T-helper 2 cell (primary cell): ENCODE results near the gene SYT6.
"Not testable (repeated sequence)": the region's sequence is repeated elsewhere in the genome, so short reads cannot be mapped to it uniquely, and the experiment has no call there.

Experiments used
- DNase-seq, 5 experiments: peaks; one replicate each; pipeline versions ENCODE4 v3.0.0 to v3.0.0-alpha.2; 2012 to 2022

Gene SYT6

DNA sequence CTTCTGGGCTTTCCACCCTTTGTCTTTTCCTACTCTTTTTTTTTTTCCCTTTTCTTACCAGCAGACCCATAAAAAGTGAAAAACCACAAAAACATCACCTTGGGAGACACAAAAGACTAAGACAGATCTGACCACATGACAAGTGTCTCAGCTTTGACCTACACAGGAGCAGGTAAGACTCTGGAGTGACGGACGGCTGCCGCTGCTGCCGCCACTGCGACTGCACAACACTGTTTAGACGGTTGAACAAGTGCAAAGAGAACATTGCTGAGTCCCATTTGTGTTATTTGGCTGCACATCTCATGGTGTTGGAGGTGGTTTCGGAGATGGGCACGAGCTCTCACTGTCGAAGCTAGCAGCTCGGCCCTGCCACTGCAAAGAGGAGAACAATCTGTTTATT lies 62.0 kb downstream of the SYT6 start:
- no peak for DNase-seq

DNA sequence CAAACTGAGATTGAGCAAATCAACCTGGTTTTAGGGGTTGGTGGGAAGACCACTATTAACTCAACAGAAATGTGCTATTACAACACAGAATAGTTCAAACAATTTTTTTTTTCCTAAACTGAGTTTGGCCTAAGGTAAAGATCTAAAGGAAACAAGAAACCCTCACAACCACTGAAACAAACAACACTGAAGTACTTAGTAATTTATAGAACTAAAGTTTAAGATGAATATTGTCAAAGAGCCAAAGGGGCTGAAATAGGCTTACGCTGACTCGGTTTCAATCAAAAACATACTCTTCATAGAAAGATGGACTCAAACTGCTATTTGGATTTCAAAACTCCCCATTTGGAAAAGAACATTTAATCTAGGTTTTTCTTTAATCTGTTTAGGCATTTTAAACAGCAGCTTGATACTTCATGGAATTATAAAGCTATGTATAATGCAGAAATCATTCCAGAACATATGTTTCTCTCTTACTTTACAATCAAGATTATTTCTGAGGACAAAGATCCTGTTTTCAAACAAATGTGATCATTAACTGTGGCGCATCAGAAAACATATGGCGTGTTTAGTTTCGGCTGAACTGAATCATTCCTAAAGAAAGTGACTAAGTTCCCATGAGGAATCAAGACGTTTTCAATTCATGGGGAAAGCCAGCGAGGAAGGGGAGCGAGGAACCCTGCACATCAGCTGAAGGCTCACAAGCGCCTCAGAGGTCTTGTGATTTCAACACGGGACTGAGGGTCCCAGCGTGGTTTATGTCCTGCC lies 62.7 kb downstream of the SYT6 start:
- DNase-seq, result peak in 1 of 5 experiments; percentile 22

DNA sequence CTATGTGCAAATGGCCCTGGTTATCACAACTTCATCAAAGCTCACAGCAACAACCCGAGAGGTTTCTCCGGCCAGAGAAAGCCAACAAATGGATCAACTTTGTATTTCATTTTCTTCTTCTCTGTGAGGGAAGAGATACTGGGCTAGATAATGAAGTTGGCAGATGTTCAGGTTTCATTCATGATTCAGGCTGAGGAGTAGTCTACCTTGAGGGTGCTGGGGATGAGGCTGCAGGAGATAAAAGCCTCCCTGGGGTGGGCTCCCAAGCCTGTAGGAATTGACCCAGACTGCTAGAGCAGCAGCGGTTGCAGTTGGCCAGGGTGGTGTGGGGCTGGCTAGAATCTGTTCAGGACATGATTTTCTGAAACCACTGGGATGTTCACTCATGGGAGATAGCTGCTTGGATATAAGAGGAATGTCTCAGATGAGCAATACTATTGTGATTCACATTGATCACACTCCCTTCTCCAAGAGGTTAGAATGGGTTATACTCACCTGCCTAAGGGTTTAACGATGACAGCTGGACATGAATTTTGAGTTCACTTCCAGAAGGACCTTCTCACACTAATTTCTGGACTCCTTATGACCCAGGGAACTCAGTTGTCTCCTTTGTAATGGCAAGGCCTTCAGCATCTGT lies 64.0 kb downstream of the SYT6 start:
- DNase-seq, result no peak

DNA sequence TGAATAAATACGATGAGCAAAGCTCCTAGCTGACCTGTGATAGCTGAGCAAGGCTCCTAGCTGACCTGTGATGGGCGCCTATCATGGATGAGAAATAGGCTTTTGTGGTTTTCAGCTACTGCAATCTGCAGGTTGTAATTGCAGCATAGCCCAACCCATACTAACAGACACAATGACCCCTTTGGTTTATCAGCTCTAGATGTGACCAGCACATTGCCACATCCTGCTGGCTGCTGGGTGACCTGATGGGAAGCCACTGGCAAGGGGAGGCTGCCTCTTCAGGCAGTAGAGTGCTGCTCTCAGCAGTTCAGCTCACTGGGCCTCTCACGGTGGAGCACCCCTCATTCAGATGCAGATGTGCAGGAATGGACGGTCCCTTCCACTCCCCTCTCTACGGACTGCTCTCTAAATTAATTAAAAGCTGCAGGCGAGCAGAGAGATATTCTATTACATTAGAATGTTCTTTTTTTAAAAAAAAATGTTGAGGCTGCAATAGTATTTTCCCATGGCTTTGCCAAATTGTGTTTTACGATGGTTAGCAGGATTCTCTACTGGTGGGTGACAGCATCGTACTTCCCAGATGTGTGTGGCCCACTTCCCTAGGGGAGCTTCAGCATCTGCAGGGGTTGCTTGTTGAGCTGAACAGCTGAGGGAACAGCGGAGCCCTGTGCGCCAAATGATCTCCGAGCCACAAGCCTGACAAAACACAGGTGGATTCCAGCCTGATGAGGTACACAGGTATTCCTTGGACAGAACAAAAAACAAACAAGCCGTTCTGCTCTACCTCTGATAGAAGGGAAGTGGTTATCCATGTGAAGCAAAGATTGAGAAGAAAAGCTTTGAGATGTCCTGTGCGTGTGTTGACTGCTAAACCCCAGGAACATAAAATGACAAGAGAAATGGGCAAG lies 65.0 kb downstream of the SYT6 start:
- DNase-seq, result no peak

DNA sequence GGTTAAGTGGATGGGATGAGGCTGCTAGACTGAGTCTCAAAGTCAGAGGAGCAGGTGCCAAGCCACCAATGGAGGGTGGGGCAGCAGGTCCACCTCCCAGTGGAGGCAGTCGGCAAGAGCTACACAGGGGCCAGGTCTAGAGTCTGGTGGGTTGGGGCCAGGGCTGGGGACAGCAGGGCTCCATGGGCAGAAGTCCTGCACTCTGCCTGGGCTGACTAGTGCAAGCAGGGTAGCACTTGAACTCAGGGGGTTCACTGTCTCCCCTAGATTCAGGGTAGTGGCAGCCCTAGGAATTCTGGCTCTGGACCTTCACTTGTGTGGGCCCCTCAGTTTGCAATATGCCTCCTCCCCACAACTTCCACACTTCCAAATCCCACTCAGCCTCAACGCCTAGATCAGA lies 66.2 kb downstream of the SYT6 start:
- no peak for DNase-seq

DNA sequence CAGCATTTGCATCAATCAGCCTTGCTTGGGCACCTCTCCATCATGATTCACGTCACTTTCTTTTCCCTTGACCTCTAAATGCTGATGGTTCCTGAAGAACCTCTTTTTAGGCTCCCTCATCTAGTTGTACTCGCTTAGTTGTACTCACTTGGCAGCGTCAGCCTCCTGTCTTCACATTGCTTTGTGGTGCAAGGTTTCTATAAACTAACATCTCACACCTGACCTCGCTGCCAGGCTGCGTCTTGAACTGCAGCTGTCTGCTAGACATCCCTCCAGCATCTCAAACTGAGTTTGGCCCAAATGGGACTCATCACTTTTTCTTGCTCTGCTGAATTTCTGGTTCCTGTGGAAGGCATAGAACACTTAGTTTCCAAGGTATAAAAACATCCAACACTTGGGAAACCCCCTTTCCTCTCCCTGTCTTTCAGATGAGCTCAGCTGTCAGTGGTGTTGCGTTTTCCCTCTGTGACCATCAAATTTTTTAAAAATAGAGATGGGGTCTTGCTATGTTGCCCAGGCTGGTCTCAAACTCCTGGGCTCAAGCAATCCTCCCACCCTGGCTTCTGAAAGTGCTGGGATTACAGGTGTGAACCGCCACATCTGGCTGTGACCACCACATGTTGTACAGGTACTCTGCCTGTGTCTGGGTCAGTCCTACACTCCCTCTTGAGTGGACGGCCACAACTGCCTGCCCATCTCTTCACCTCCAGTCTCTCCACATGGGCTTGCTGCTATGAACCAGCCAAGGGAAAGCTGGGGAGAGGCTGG lies 66.9 kb downstream of the SYT6 start:
- DNase-seq, result no peak

DNA sequence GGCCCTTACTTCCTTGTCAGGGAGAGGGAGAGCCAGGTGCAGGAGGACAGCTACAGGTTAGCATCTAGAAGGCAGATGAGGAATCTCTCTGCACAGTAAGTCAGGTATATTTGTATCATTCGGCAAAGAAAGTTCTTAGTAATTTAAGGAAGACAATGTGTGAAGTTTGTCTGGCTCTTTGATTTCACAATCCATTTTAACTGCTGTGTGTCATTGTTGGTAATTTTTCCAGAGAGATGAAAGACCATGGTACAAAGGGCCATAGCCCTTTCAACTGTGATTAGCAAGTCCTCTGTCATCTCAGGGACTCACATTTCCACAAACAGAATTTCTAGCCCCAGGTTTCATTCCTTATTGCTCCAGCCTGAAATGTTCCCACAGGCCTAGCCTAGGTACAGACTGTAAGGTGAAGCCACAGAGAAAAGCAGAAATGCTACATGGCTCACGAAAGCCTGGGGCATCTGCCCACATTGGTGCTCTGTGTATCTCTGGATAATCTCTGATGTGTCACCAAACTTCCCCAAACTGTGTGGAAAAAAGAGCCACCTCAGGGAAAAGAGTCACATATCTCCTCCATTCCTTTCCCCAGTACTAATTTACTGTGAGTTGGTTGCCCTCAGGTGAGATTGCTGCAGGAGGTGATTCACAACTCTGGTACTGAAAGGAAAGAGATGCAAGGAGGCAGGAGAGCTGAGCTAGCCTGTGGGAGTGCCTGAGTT lies 70.6 kb downstream of the SYT6 start:
- DNase-seq, result no peak

DNA sequence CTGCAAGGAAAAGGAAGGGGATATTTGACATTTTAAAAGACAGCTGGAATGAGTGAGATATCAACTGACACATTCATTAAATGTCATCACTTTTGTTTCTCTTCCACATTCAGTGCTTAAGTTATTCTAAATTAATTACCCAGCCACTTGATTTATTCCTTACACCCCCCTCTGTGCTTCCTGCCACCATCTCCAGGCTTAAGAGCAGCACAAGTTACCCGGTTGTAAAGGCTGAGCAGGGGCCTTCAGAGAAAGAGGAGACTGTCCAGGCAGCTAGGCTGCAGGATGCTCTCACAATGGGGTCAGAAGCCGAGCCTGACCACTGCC lies 71.4 kb downstream of the SYT6 start:
- DNase-seq, result no peak

DNA sequence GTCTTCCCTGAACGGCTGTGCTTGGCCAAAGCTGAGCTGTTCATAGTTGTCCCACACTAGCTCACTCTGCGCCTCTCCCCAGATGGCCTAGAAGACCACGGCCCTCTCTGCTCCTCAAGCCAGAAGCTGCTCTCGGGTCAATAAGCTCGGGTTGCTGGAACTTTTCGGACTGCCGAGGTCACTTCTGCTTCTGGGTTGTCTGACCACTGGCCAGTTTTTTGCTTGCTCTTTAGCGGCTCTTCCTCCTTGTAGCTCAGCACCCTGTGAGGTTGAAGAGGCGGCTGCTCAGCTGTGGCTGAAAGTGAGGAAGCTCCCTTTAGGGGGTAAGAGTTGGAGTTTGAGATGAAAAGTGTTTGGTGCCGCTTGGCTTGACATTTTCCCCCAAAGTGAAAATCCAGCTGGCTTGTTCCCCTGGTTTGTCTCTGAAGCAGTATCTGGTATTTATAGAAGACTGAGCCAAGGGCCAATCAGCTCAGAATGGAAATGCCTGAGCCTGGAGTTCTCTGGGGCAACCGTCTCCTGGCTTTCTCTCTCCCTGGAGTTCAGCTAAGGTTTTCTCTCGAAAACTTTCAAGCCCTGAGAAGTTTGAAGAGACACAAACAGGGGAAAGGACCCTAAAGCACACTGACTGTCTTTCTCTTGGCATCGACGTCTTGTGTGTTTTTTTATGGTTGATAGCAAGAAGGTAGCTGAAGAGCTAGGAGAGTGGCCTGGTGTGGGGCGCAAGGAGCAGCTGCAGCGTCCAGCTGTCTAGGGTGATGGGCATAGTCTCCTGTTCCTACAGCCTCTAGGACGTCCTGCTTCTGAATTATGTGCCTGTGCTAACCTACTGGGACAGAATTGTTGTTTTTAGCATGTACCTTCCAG lies 72.0 kb downstream of the SYT6 start:
- DNase-seq, result no peak

DNA sequence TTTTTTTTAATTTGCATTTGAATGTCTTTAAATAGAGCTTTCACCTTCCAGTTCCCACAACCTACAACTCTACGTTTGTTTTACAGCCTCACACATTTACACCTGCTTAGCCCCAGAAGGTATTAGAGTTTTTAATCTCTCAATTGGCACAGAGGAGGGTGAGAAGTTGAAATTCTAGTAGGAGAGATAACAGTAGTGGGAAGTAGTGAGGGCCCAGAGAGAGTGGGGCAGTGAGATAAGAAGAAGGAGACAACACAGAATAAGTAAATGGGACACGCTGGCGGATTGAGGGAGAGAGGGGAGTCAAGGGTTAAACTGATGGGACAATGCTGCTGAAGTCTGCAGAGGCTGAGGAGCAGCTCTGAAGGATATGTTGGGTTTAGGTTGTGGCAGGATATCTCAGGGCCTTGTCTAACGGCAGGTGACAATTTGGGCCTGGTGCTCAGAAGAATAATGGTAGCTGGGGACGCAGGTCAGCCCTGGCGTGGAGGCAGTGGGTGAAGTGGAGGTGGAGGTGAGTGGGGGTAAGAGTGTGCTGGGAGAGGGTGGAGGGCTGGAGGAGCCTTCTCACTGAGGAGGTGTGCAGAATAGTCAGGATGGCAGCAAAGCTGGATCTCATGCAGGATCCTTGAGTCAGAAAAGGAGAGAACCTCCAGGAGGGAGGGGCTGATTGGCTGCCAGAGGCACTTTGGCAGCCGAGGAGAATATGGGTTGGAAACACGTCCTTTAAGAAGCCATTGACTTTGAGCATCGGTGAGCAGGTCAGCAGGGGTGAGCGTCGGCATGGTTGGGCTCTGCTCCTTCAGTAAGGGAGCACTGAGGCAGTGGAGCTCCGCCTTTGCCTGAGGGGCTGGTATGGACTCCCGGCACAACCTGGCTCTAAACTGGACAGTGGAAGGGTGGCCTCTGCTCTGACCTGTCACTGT lies 72.9 kb downstream of the SYT6 start:
- DNase-seq, result no peak

DNA sequence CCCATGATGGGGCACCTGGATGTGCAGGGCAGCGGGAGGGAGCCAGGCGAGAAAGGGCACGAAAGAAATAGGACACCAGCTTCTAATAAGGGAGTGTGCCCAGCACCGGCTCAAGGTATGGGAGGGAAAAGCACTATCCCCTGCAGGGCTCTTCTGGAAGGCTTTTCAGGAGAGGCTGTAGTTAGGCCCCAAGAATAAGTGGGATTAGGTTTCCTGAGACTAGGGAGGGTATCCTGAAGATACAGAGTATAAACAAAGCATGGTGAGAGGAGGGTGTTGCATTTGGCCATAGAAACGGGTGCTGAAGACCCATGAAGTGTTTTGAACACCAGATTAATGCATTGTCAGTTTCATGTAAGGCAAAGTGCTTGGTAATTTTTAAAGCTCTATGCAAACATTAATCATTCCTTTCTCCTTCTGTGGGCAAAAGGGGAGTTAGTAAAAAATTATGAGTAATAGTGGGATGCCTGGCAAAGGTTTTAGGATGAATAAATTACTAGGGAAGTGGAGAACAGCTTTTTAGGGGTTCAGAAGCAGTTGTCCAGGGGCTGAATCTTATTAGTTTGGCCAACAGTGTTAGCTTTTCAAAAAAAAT lies 74.0 kb downstream of the SYT6 start:
- no peak for DNase-seq

DNA sequence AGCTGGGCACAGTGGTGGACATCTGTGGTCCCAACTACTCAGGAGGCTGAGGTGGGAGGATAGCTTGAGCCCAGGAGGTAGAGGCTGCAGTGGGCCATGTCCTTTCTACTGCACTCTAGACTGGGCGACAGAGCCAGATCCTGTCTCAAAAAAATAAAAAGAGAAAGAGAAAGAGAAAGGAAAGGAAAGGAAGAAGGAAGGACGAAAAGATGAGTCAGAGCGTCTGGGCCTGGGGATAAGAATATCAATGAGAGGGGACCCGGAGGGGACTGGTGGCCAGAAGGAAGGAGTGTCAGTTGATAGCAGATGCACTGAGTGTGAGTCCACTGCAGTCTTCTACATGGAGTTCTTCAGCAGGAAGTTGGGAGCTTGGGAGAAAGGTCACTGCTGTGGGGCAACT lies 75.6 kb downstream of the SYT6 start:
- no peak for DNase-seq

DNA sequence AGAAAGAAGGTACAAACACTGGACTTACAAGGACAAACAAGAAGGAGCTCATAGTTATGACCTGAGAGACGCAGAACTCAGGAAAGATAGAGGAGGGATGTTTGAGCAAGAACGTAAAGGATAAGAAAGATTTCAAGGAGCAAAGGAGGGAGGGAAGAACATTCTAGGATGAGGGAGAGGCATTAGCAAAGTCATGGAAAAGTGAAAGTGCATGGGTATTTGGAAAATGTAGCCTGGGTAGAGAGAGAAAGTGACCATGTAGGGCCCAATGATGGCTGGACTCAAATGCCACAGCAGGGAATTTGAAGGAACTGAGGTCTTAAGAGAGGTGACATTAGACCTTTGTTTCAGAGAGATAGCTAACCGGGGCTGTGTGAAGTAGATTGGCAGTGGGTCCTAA lies 76.5 kb downstream of the SYT6 start:
- DNase-seq, result no peak

DNA sequence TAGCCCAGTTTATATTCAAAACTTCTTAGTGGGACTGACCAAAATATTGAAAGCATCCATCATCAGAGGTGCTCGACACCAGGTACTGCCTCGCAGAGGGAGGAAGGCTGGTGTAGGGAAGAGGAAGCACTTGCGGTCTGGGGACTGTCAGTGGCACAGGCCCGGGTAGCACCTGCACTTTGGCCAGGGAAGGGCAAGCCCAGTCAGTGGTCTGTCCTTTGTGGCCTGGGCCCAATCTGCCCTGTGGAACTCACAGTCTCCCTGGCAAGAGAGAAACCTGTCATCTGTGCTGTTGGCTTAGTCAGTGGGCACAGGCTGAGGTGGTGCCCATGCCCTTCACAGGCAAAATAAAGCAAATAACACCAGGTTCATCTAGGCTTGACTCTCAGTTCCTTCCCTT lies 77.4 kb downstream of the SYT6 start:
- DNase-seq, result no peak

DNA sequence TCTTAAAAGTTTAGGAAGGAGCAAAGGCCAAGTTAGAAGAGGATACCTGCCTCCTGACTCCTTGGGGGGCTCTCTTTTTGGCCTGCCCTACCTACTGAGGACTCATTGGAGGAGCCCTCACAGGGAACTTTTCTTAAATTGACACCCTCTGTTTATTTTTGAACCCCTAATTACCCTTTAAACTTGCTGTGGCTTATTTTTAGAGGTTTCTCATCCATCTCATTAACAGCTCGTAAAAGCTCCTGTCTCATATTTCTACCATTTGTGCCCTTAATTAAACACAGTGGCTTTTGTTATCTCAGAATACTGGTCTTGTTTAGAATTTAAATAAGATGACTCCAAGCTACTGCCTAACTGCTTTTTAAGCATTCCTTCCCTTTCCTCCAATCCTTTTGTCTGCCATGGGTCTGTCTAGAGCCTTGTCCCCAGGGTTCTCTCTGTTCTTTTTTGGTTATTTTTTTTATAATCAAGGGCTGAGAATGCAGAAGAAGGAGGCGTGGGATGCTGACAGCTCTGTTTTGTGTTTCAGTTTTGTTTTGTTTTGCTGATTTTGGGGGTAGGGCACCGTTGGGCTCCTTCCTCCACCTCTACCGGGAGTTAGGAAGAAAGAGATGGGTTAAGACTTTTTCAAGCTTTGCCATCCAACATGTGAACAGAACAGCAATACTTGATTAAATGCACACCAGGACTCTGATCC lies 78.0 kb downstream of the SYT6 start:
- no peak for DNase-seq

DNA sequence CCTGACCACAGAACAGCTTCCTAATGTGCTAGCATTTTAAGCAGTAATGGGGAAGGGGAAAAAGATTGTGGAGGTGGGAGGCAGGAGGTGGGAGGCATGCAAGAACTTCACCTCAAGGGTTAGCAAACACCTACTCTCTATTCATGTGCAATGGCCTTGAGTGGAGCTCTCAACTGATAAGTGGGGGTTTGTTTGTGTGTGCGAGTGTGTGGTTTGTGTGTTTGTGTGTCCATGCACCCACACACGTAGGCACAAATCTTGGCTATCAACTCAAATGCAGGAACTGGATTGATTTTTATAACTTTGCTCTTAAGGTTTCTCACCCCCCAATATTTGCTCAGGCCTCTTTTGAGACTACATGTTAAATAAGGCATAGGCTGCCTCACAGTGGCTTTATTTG lies 78.6 kb downstream of the SYT6 start:
- no peak for DNase-seq

DNA sequence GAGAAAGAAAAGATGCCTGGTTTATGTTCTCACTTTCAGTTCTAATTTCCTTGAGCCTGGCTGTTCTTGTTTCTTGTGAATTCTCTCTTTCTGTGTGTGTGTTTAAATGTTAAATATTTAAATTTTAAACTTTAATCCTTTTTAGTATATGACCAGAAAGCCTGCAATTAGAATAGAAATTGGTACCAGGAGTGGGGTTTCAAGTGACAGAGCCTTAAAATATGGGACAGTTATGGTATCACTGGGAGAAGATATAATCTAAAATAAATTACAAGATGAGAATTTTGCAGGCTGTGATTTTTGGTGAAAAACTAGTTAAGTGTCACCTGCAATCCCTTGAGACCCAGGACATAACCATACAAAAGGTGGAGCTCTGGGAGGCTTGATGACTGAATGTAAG lies 81.4 kb downstream of the SYT6 start:
- DNase-seq, result no peak

DNA sequence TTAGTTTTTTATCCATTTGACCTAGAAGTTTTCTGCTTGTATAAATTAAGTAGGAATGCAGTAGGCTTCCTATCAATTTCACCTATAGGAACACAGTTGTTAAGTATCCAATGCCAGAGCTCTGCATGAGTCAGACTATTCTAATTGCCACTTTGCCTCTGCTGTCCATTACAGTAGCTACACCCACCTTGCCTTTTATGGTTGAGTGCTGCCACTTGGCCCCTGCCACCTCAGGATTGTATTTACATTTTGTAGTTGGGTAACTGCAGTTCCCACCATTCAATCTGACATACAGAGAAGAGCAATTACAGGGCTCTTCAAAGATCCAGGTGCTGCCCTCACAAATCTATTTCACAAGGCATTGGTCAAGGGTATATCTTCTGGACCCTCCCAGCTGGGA lies 83.9 kb downstream of the SYT6 start:
- DNase-seq, result not testable (repeated sequence)

DNA sequence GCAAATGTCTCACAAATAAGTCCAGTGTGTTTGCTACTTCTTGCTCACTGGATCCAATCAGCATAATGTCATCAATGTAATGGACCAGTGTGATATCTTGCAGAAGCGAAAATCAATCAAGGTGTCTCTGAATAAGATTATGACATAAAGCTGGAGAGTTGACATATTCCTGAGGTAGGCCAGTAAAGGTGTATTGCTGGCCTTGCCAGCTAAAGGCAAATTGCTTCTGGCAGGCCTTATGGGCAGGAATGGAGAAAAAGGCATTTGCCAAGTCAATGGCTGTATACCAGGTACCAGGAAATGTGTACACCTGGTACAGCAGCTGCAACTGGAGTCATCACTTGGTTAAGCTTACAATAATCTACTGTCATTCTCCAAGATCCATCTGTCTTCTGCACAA lies 85.0 kb downstream of the SYT6 start:
- DNase-seq, result not testable (repeated sequence)
